ENCODE data around the gene CPNE6. TPM values are rescaled to one million over a fixed set of nuclear protein-coding genes. Genes with fewer than 3 reads are reported as not detected.

The CPNE6 gene
- total RNA-seq, 1 experiment from 2014 or later: not detected

- H4K20me1 ChIP-seq (ENCODE audit: insufficient read depth): no peaks in the 10 kb centered on the region
- RAD21 ChIA-PET (ENCODE audit: low non-redundant PET in 1 of 2, low total read pairs in 2 of 2, uncharacterized antibody in 2 of 2, unreplicated experiment in 2 of 2): no interaction called here
- no peak overlapping the region for H3K4me3 ChIP-seq (replicated peaks in 1 of 2; ENCODE audit: low read depth in 1 of 2, low read length in 2 of 2)
- no peak for DNase-seq (ENCODE audit: low read depth, low spot score)
- no TSS peak for BruUV-seq (replicated peaks)
- H3K4me1 ChIP-seq (ENCODE audit: control insufficient read depth in 1 of 2, insufficient read depth in 2 of 2, low read length in 2 of 2): peaks cover 6 to 16% of the 10 kb centered on the region in 2 experiments; a peak in 3 of 4 replicates
- H2AFZ ChIP-seq (ENCODE audit: low read depth, low read length, poor library complexity, severe bottlenecking): no peak overlapping the region
- intact Hi-C loops (cut with micrococcal nuclease): no loop called here
- CTCF ChIA-PET: no interaction called here
- no peaks in the 10 kb centered on the region for H3K27me3 ChIP-seq (ENCODE audit: insufficient read depth, low read length)
- H3K9me3 ChIP-seq (ENCODE audit: control insufficient read depth in 1 of 2, insufficient read depth in 1 of 2, low read depth in 1 of 2, low read length in 2 of 2): no peaks in the 10 kb centered on the region
- ATAC-seq: no peak
- H3K27ac ChIP-seq (ENCODE audit: low read depth, low read length): no peak overlapping the region
- H3K9ac ChIP-seq (ENCODE audit: low read length): no peak overlapping the region
- peaks cover 18 to 21% of the 10 kb centered on the region in 2 experiments for H3K36me3 ChIP-seq (ENCODE audit: control insufficient read depth in 1 of 2, insufficient read depth in 2 of 2, low read length in 2 of 2)
- TF ChIP-seq TCF7L2 (IDR thresholded peaks at IDR 0.05; ENCODE audit: borderline replicate concordance, extremely low read depth, insufficient read depth, insufficient read length): no peak
- TF ChIP-seq ELF1 (IDR thresholded peaks at IDR 0.05; ENCODE audit: borderline replicate concordance, low read depth): no peak
- no peak for TF ChIP-seq ZFX (IDR thresholded peaks at IDR 0.05)
- peaks cover 14% of the 10 kb centered on the region; the same call in 1 of the 2 replicates for H3K79me2 ChIP-seq (ENCODE audit: insufficient read depth, low read length)
- no peaks in the 10 kb centered on the region for H3K9me2 ChIP-seq (ENCODE audit: insufficient read depth)
- POLR2A ChIA-PET: no interaction called here
- no peak overlapping the region for H3K4me2 ChIP-seq (ENCODE audit: low read length)
These were observed 45.8 kb downstream of the CPNE6 start for GRCh38 chr14:24117179-24117578.

- DNase-seq (ENCODE audit: low read depth, low spot score): no peak
- no peak for ATAC-seq
- TF ChIP-seq TCF7L2 (IDR thresholded peaks at IDR 0.05; ENCODE audit: borderline replicate concordance, extremely low read depth, insufficient read depth, insufficient read length) (no peak), JUND (IDR thresholded peaks at IDR 0.05) (no peak), SRF (IDR thresholded peaks at IDR 0.05; ENCODE audit: low read depth) (no peak), REST (IDR thresholded peaks at IDR 0.05; ENCODE audit: low read depth) (no peak), EGR1 (IDR thresholded peaks at IDR 0.05; ENCODE audit: low read depth) (no peak), YY1 (IDR thresholded peaks at IDR 0.05; ENCODE audit: extremely low read depth, insufficient replicate concordance, low read depth, low read length) (no peak), FOSL1 (IDR thresholded peaks at IDR 0.05; ENCODE audit: low read depth) (no peak), MAX (IDR thresholded peaks at IDR 0.05) (no peak), ZNF274 (IDR thresholded peaks at IDR 0.05; ENCODE audit: low read depth, low read length) (no peak), EZH2 (IDR thresholded peaks at IDR 0.05) (no peak), EZH2phosphoT487 (IDR thresholded peaks at IDR 0.05; ENCODE audit: borderline replicate concordance) (no peak), POLR2A (IDR thresholded peaks at IDR 0.05; ENCODE audit: borderline replicate concordance, extremely low read depth, insufficient read depth, insufficient read length) (no peak)
- TF ChIP-seq, protein P1, sequence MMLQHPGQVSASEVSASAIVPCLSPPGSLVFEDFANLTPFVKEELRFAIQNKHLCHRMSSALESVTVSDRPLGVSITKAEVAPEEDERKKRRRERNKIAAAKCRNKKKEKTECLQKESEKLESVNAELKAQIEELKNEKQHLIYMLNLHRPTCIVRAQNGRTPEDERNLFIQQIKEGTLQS (IDR thresholded peaks at IDR 0.05): no peak
- H3K4me2 ChIP-seq (ENCODE audit: low read length): no peak overlapping the region
- H3K9ac ChIP-seq (ENCODE audit: low read length): no peak overlapping the region
- ChIA-PET RAD21 (ENCODE audit: low non-redundant PET in 1 of 2, low total read pairs in 2 of 2, uncharacterized antibody in 2 of 2, unreplicated experiment in 2 of 2) (no interaction called here), CTCF (no interaction called here), POLR2A (no interaction called here)
- no peaks in the 10 kb centered on the region for H3K9me3 ChIP-seq (ENCODE audit: control insufficient read depth in 1 of 2, insufficient read depth in 1 of 2, low read depth in 1 of 2, low read length in 2 of 2)
- H2AFZ ChIP-seq (ENCODE audit: low read depth, low read length, poor library complexity, severe bottlenecking): no peak overlapping the region
- no peaks in the 10 kb centered on the region for H4K20me1 ChIP-seq (ENCODE audit: insufficient read depth)
- H3K9me2 ChIP-seq (ENCODE audit: insufficient read depth): no peaks in the 10 kb centered on the region
- peaks cover 6 to 12% of the 10 kb centered on the region in 2 experiments; a peak in 3 of 4 replicates for H3K4me1 ChIP-seq (ENCODE audit: control insufficient read depth in 1 of 2, insufficient read depth in 2 of 2, low read length in 2 of 2)
- no peak overlapping the region for H3K4me3 ChIP-seq (replicated peaks in 1 of 2; ENCODE audit: low read depth in 1 of 2, low read length in 2 of 2)
- no TSS peak for BruUV-seq (replicated peaks)
- peaks cover 14% of the 10 kb centered on the region; the same call in 1 of the 2 replicates for H3K79me2 ChIP-seq (ENCODE audit: insufficient read depth, low read length)
- peaks cover 18 to 28% of the 10 kb centered on the region in 2 experiments for H3K36me3 ChIP-seq (ENCODE audit: control insufficient read depth in 1 of 2, insufficient read depth in 2 of 2, low read length in 2 of 2)
- H3K27me3 ChIP-seq (ENCODE audit: insufficient read depth, low read length): no peaks in the 10 kb centered on the region
- no peak overlapping the region for H3K27ac ChIP-seq (ENCODE audit: low read depth, low read length)
- intact Hi-C loops (cut with micrococcal nuclease): no loop called here
These were observed 48.3 kb downstream of the CPNE6 start for GRCh38 chr14:24119691-24120090.

Measured in HCT116 (cell line).